HG02623 (cell line): ENCODE results near the gene EPSTI1.
"Not testable (repeated sequence)": the region's sequence is repeated elsewhere in the genome, so short reads cannot be mapped to it uniquely, and the experiment has no call there.

ENCODE experiments used
- ATAC-seq: cut with Tn5 transposase; IDR thresholded peaks from one replicate; pipeline ENCODE4 v1.9.1; 2021; ENCODE audit warnings: moderate library complexity; ENCODE audit not compliant: unreplicated experiment

EPSTI1 gene, protein sequence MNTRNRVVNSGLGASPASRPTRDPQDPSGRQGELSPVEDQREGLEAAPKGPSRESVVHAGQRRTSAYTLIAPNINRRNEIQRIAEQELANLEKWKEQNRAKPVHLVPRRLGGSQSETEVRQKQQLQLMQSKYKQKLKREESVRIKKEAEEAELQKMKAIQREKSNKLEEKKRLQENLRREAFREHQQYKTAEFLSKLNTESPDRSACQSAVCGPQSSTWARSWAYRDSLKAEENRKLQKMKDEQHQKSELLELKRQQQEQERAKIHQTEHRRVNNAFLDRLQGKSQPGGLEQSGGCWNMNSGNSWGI

DNA sequence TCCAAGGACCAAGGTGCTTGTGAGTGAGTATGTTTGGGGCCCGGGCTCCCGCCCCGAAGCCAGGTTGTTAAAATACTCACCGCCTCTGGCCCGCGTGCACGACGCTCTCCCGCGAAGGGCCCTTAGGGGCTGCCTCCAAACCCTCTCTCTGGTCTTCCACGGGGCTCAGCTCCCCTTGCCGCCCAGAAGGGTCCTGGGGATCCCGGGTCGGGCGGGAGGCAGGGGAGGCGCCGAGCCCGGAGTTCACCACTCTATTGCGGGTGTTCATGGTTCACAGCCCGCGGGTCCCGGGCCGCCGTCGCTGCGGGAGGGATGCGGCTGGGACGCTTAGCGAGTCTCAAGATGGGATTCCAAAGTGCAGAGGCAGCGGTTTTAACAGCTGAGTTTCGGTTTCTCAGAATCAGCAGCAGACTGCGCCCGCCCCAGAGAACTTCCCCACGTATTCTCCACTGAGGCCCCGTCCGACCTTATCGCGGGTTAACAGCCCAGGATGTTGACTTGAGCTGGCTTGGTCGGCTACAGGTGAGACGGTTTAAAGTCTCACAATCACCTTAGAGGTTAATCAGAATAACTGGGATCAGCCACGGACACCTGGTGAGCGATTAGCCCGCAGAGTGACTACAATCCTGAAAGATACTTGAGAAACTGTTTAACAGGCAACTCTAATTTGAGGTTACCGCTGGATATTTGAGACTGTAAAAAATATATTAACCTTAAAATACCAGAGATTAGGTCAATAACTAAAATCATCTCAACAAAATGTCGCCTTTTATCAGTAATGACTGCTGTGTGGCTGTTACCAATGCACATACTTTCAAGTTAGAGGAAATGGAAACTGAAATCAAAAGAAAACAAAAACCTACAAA is at the start of gene EPSTI1:
Gene EPSTI1, minus strand, starts transcription at position 344 of the 866 bp plus-strand sequence. Its CDS starts 76 bp downstream, at position 268.
- peak; percentile 66 for ATAC-seq

DNA sequence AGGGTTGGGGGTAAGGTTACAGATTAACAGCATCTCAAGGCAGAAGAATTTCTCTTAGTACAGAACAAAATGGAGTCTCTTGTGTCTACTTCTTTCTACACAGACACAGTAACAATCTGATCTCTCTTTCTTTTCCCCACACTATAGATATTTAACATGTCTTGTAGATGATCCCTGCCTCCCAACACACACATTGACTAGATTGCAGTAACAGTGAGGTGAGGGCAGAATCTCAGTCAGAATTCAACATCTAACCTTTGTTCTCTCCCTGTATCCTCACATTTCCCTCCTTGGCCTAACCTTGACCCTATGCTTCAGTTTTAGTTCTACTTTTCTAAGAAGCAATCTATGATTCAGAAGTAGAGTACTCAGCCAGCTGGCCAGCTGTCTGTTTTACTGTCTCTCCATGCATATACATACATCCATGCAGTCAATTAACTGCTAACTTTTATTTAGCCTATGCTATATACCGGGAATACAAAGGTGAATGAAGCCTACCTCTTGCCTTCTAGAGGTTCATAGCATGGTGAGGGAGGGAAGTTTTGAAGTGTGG is 49.4 kb upstream of the EPSTI1 start:
- ATAC-seq = peak; percentile 52

DNA sequence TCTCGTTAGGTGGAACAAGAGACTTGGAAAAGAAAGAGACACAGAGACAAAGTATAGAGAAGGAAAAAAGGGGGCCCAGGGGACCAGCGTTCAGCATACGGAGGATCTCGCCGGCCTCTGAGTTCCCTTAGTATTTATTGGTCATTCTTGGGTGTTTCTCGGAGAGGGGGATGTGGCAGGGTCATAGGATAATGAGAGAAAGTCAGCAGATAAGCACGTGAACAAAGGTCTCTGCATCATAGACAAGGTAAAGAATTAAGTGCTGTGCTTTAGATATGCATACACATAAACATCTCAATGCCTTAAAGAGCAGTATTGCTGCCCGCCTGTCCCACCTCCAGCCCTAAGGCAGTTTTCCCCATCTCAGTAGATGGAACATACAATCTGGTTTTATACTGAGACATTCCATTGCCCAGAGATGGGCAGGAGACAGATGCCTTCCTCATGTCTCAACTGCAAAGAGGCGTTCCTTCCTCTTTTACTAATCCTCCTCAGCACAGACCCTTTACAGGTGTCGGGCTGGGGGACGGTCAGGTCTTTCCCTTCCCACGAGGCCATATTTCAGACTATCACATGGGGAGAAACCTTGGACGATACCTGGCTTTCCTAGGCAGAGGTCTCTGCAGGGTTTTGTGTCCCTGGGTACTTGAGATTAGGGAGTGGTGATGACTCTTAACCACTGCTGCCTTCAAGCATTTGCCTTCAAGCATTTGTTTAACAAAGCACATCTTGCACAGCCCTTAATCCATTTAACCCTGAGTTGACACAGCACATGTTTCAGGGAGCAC is 48.7 kb upstream of the EPSTI1 start:
- ATAC-seq = not testable (repeated sequence)

DNA sequence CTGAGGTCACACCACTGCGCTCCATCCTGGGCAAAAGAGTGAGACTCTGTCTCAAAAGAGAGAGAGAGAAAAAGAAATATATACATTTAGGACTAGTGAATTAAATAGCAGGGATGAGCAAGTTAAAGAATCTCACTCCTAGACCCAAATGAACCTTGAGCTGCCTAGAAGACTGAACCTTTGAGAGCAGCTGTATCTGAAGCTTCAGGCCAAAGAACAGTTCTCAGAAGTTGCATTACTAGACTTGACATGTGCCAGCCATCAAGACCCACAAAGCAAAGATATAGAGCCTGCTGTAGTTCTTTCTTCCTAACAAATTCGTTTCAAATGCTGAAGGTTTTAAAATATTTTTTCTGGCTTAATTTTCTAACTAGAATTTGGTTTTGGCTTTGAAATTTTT is 47.9 kb upstream of the EPSTI1 start:
- ATAC-seq = no peak

DNA sequence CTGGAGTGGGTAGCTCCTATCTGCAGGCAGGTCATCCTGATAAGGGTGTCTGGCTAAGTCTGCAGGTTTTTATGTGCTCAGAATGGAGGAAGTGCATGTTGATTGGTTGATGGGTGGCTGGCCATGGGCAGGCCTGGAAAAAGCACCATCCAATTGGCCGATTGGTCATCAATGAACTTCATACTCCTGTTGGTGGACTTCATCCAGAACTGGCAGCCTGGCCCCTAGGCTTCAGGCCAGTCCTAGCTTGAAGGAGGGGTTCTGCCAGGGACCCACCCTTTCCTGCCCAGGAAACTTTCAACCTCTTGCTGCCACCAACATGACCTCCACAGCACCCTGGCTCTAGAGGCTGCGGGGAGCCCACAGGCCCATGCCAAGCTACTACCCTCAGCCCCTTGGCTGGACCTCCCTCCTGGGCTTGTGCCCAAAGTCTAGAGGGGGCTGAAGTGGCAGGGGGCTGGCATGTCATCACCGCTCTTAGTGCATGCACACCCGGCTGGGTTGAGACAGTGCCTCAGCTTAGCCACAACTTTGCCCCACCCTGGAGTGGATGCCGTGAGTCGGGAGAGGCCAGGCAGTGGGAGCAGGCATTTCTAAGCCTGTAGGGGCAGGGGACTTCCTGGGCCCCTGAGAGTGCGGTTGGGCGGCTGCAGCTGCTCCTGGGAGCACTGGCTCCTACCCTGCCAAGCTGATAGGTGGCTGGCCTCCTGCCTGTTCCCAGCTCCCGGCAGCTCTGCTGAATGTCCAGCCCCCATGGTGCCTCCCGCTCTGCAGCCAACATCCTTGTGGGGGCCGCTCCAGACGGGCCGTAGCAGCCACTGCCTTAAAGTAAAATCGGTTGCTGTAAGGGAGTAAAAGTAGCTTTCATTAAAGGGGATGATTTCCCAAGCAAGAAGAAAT is 44.6 kb upstream of the EPSTI1 start:
- no peak for ATAC-seq

DNA sequence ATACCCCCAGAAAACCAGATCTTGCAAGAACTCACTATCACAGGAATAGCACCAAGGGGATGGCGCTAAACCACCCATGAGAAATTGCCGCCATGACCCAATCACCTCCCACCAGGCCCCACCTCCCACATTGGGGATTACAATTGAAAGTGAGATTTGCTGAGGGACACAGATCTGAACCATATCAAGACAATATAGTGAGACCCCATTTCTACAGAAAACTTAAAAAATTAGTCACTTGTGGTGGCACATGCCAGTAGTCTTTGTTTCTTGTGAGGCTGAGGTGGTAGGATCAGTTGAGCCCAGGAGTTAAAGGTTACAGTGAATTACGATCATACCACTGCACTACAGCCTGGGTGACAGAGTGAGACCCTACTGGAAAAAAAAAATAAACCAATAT is 41.0 kb upstream of the EPSTI1 start:
- no peak for ATAC-seq

DNA sequence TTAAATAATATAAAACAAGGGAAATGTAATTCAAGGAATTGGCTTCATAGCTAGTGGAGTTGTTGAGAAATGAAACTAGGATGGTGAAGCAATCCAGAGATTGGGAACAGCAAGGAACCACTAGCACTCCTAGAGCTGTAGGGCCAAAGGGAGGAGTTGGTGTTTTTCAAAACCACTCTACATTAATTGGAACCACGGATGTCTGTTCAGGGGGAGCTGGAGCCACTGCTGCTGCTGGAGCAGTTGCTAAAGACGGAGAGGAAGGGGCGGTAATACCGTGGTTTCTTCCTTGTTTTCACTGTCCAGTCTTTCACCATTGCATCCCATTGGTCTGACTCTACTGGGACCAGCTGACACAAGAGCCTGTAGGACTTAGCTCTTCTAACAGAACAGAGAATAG is 39.8 kb upstream of the EPSTI1 start:
- no peak for ATAC-seq

DNA sequence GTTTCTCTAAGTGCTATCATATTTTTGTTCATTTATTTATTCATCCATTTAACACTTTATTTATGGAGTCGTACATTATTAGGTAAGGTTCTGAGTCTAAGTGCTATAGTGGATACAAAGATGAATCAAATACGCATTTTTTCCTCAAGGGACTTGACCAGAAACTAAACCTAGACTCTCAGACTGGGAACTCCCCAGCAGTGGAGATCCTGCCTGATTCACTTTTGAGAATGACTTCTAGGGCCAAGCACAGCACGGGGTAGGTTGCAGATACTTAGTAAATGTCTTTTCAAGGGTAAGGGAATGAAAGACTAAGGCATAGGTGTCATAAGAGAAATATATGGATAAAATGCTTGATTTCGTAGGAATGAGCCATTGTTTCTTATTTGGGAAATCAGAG is 38.5 kb upstream of the EPSTI1 start:
- no peak for ATAC-seq

DNA sequence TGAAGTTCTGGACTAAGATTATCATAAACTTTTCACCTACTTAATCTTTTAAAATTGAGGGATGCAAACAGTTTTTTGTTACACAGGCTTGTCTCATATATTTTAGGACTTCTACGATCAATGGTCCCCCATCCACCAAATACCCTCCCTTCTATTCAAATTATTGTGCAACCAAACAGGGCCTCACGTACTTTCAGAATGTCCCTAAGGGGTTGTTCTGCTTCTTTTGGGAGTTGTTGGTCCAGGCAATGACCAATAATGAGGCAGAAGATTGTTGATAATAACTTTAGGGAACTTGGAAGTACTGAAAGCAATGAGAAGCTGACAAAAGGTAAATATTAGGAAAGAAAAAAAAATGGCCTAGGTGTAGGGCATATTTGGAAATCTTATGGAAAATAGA is 34.2 kb upstream of the EPSTI1 start:
- no peak for ATAC-seq

DNA sequence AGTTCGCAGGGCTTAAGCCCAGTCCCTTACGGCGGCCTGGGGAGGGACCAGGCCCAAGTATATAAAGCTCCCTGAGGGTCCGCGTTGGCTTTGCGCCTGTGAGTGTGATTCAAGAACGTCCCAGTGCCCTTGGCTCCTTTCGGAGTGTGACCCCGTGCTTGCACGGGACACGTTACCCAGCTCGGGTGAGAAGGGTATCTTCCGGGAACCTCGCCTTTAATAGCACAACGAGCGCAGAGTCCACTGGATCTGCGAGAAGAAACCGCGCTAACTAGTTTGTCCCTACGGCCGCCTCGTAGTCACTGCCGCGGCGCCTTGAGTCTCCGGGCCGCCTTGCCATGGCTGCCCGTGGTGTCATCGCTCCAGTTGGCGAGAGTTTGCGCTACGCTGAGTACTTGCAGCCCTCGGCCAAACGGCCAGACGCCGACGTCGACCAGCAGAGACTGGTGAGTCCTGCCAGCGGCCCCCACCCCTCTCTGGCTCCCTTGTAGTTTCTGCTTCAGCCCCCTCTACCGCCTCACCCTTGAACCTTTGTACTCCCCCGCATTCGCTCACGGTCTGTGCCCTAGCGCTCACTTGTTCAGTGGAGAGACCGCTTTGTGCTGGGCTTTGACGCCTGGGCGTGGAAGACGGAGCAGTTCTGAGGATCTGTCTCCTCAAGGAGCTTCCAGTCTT is 31.4 kb upstream of the EPSTI1 start, which contains the start of gene DNAJC15:
Gene DNAJC15, plus strand, starts transcription at position 298 of the 675 bp plus-strand sequence. Its CDS starts 41 bp downstream, at position 339.
- ATAC-seq = peak; percentile 77

DNA sequence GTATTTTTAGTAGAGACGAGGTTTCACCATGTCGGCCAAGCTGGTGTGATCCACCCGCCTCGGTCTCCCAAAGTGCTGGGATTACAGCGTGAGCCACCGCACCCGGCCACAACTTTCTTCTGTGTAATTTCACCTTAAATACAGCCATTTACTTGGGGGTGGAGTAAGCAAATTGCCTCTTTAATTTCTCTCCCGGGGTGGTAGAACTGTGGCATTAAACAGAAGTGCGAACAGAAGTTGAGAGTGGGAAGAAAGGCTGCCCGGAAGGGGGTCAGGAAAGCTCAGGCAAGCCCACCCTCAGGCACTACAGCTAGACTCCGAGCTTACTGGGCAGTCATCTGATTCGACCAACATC is 30.9 kb upstream of the EPSTI1 start:
- ATAC-seq = no peak

DNA sequence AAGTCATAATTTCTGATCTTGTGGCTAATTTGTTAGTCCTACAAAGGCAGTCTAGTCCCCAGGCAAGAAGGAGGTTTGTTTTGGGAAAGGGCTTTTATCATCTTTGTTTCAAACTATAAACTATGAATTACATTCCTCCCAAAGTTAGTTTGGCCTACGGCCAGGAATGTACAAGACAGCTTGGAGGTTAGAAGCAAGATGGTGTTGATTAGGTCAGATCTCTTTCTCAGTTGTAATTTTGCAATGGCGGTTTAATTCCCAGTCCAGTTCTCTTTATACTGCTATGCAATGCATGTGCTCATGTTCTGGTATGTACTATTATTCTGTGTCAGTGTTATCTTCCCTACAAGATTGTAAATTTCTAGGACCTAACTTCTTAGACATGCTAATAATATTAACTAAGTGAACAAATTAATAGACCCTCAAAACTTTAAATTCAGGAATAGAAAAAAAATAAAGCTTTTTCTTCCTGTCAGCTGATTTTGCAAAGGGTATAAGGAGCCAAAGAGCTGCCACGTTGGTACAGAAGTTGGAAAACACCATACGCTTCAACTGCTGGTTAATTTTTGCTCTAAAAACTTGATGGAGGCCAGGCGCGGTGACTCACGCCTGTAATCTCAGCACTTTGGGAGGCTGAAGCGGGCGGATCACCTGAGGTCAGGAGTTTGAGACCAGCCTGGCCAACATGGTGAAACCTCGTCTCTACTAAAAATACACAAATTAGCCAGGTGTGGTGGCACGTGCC is 30.1 kb upstream of the EPSTI1 start:
- no peak for ATAC-seq

DNA sequence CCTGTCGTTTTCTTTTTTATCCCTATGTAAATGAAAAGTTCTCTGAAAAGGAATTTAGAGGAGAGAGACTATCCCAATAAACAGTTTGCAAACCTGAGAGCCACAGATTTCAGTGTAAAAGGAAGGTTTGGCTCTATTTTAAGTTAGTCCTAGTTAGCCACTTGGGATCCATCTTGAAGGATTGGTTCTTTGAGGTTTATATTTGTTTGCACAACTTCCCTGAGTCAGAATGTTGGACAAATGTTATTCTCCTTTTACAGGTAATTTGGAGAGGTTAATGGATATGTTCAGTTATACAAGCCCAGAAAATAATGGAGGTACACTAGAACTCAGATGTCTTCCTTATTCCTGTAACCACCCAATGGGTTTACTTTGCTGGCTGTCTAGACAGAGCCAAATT is 28.8 kb upstream of the EPSTI1 start:
- ATAC-seq = no peak

DNA sequence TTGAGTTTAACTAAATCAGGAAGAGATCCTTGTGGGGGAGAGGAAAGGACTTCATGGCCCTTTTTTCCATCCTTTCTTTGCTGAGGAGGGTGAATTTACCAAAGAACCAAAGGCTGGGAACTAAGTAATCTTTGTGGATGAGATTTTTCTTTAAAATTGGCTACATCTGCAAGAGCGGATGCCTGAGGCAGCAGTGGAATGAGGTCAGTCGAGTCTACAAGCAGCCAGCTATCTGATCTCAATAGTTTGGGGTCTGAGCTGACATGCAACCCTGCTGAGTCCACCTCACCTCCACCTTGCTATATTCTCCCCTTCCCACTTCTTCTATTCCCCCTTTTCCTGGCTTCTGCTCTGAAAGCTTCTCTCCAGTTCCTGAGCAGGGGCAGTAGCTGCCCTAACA is 27.8 kb upstream of the EPSTI1 start:
- no peak for ATAC-seq

DNA sequence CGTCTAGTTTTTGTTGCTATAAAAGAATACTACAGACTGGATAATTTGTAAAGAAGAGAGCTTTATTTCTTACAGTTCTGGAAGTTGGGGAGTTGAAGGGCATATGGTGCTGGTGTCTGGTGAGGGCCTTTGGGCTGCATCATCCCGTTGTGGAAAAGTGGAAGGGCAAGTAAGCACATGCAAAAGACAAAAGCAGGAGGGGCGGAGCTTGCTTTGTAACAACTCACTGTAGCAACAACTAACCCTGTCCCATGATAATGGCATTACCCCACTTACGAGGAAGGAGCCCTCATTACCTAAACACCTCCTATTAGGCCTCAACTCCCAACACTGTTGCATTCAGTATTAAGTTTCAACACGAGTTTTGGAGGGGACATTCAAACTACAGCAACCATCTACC is 24.2 kb upstream of the EPSTI1 start:
- no peak for ATAC-seq

DNA sequence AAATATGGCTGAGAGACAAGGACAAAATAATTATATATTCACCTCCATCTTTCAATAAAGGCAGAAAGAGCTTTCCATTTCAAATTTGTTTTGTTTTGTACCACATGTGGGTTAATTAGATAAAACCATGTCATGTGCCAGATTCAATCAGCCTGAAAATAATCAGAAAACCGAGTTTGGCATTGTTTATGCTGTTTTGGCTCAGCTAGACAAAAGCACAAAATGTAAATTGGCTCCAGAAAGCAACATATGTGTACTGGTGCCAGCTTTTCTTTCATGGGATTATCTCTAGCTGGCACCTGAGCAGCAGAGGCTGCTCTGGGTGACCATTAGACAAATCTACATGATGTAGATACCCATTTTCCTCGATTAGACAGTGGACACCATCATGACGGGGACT is 22.1 kb upstream of the EPSTI1 start:
- no peak for ATAC-seq

DNA sequence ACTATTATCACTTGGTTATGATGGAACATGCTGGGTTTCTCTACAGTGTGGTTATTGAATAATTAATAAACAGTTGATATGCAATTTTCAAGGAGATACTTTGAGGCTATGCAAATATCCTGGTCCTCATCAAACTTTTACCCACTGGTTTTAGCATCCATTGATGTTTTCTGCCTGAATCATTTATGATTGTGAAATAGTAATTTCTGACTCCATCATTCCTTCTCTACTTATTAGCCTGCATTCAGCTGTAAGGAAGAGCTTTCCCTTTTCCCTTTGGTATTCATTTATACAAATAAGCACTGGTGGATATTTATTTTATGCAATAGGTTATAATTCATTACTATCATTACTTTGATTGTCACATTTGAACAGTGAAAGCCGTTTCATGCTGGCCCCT is 17.5 kb upstream of the EPSTI1 start:
- no peak for ATAC-seq

DNA sequence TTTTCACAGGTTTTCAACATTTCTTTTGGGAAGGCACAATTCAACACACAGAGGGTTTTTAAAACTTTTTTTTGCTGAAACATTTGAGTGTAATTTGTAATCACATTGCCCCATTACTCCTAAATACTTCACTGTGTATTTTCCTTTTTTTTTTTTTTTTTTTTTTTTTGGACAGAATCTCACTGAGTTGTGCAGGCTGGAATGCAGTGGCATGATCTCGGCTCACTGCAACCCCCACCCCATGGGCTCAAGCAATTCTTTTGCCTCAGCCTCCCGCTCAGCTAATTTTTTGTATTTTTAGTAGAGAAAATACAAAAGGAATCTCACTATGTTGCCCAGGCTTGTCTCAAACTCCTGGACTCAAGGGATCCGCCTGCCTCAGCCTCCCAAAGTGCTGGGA is 16.6 kb upstream of the EPSTI1 start:
- ATAC-seq = no peak
